ENCODE data around the gene ZNF208.
"Not testable (repeated sequence)": the region's sequence is repeated elsewhere in the genome, so short reads cannot be mapped to it uniquely, and the experiment has no call there.

The ZNF208 gene

DNA sequence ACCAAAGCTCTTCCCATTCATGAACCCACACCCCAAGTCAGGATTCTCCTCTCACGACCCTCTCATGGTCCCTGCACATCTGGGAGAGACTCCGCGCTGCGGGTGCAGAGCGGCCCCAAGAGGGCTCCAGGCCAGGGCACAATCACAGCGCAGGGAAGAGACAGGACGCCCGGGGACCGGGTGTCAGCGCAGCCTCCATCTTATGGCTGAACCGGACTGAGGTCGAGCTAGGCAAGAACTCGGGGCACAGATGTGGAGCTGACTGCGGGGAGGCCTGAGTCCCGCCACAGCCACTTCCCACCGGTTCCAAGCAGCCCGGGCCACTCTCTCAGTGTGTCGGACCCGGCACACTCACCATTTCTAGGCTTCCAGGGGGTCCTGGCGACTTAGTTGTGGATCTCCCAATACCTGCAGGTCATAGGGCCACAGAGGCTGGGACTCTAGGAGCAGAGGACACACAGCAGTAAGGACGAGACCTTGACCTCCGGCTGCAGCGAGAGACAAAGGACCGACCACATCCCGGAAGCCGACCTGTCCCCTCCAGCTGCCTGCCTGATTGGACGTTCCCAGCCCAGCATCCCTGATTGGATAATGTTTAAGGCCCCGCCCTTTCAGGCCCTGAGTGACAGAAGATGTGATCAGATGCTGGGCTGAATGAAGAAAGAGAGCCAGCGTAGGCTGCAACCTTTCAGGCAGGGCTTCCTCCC, at the start of gene ZNF208:
TSS of gene ZNF208 (minus strand) at position 507 of the 707 bp plus-strand sequence. CDS start at position 358, 149 bp downstream.
- H3K27me3 ChIP-seq (replicated peaks); H3K36me3 ChIP-seq (replicated peaks); DNase-seq; H3K4me3 ChIP-seq (ENCODE audit: low read depth, low read length); H3K27ac ChIP-seq; in situ Hi-C loops (cut with HindIII; ENCODE audit: low pct_ligation_motif_present, low sequenced_read_pairs): not testable (repeated sequence)

GRCh38 chr19:22052644-22053013, 41.9 kb upstream of the ZNF208 start:
- no peak for TF ChIP-seq CTCF (IDR thresholded peaks at IDR 0.05; ENCODE audit: low read depth, low read length, missing control alignments)
- DNase-seq = no peak
- no peak overlapping the region for H3K27ac ChIP-seq
- H3K4me3 ChIP-seq (ENCODE audit: low read depth, low read length) = peak overlapping the region; percentile 48
- in situ Hi-C loops (cut with HindIII; ENCODE audit: low pct_ligation_motif_present, low sequenced_read_pairs) = no loop called here
- no peaks in the 10 kb centered on the region for H3K27me3 ChIP-seq (replicated peaks)
- H3K36me3 ChIP-seq (replicated peaks) = no peaks in the 10 kb centered on the region

- H3K36me3 ChIP-seq (replicated peaks); in situ Hi-C loops (cut with HindIII; ENCODE audit: low pct_ligation_motif_present, low sequenced_read_pairs); DNase-seq; H3K27me3 ChIP-seq (replicated peaks); H3K4me3 ChIP-seq (ENCODE audit: low read depth, low read length); H3K27ac ChIP-seq: not testable (repeated sequence)
These were observed 30.4 kb upstream of the ZNF208 start for GRCh38 chr19:22041151-22041550.

- in situ Hi-C loops (cut with HindIII; ENCODE audit: low pct_ligation_motif_present, low sequenced_read_pairs) = no loop called here
- no peaks in the 10 kb centered on the region for H3K27me3 ChIP-seq (replicated peaks)
- H3K36me3 ChIP-seq (replicated peaks) = no peaks in the 10 kb centered on the region
- no peak for TF ChIP-seq CTCF (IDR thresholded peaks at IDR 0.05; ENCODE audit: low read depth, low read length, missing control alignments)
- no peak overlapping the region for H3K27ac ChIP-seq
- no peak for DNase-seq
- no peak overlapping the region for H3K4me3 ChIP-seq (ENCODE audit: low read depth, low read length)
These were observed 19.9 kb upstream of the ZNF208 start for GRCh38 chr19:22030680-22031079.

- Histone ChIP-seq H3K36me3 (replicated peaks) (no peaks in the 10 kb centered on the region), H3K4me3 (ENCODE audit: low read depth, low read length) (no peak overlapping the region), H3K27me3 (replicated peaks) (no peaks in the 10 kb centered on the region), H3K27ac (no peak overlapping the region)
- in situ Hi-C loops (cut with HindIII; ENCODE audit: low pct_ligation_motif_present, low sequenced_read_pairs) = no loop called here
- DNase-seq = no peak
- TF ChIP-seq CTCF (IDR thresholded peaks at IDR 0.05; ENCODE audit: low read depth, low read length, missing control alignments) = no peak
These were observed 15.9 kb upstream of the ZNF208 start for GRCh38 chr19:22026687-22027086.

- H3K4me3 ChIP-seq (ENCODE audit: low read depth, low read length); H3K36me3 ChIP-seq (replicated peaks); DNase-seq; H3K27ac ChIP-seq; in situ Hi-C loops (cut with HindIII; ENCODE audit: low pct_ligation_motif_present, low sequenced_read_pairs); H3K27me3 ChIP-seq (replicated peaks): not testable (repeated sequence)
These were observed 14.8 kb upstream of the ZNF208 start for GRCh38 chr19:22025539-22025938.

DNA sequence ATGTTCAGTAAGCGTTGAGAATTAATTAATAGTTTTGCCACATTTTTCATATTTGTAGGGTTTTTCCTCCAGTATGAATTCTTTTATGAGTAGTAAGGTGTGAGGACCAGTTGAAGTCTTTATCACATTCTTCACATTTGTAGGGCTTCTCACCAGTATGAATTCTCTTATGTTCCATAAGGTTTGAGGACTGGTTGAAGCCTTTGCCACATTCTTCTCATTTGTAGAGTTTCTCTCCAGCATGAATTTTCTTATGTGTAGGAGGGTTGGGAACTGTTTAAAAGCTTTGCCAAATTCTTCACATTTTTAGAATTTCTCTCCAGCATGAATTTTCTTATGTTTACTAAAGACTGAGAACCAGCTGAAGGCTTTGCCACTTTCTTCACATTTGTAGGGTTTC, 40.3 kb downstream of the ZNF208 start:
- Histone ChIP-seq H3K36me3 (replicated peaks) (no peaks in the 10 kb centered on the region), H3K4me3 (ENCODE audit: low read depth, low read length) (no peak overlapping the region), H3K27me3 (replicated peaks) (no peaks in the 10 kb centered on the region), H3K27ac (no peak overlapping the region)
- in situ Hi-C loops (cut with HindIII; ENCODE audit: low pct_ligation_motif_present, low sequenced_read_pairs) = no loop called here
- no peak for TF ChIP-seq CTCF (IDR thresholded peaks at IDR 0.05; ENCODE audit: low read depth, low read length, missing control alignments)
- no peak for DNase-seq
